Fibroblast of mammary gland (primary cell): ENCODE data around the gene EPB41L1.

ENCODE experiments used
- DNase-seq: peaks from one replicate; pipeline ENCODE4 v3.0.0-alpha.2; 2010; ENCODE audit warnings: low read depth
- H3K4me3 ChIP-seq: 2 replicates; pipeline ENCODE4 v1.5.1; 2011; ENCODE audit warnings: low read depth, mild to moderate bottlenecking, low read length, moderate library complexity; ENCODE audit not compliant: control insufficient read depth
- TF ChIP-seq, protein P1 (sequence below): conservative IDR thresholded peaks from 2 replicates; pipeline ENCODE4 v1.5.1; 2011; ENCODE audit warnings: low read depth, low read length, inconsistent platforms; ENCODE audit not compliant: control insufficient read depth, insufficient read depth

EPB41L1 gene

GRCh38 chr20:36225666-36226065, 71.1 kb downstream of the EPB41L1 start:
- no peak for DNase-seq
- H3K4me3 ChIP-seq: no peak overlapping the region
- TF ChIP-seq, protein P1, sequence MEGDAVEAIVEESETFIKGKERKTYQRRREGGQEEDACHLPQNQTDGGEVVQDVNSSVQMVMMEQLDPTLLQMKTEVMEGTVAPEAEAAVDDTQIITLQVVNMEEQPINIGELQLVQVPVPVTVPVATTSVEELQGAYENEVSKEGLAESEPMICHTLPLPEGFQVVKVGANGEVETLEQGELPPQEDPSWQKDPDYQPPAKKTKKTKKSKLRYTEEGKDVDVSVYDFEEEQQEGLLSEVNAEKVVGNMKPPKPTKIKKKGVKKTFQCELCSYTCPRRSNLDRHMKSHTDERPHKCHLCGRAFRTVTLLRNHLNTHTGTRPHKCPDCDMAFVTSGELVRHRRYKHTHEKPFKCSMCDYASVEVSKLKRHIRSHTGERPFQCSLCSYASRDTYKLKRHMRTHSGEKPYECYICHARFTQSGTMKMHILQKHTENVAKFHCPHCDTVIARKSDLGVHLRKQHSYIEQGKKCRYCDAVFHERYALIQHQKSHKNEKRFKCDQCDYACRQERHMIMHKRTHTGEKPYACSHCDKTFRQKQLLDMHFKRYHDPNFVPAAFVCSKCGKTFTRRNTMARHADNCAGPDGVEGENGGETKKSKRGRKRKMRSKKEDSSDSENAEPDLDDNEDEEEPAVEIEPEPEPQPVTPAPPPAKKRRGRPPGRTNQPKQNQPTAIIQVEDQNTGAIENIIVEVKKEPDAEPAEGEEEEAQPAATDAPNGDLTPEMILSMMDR: no peak

DNA sequence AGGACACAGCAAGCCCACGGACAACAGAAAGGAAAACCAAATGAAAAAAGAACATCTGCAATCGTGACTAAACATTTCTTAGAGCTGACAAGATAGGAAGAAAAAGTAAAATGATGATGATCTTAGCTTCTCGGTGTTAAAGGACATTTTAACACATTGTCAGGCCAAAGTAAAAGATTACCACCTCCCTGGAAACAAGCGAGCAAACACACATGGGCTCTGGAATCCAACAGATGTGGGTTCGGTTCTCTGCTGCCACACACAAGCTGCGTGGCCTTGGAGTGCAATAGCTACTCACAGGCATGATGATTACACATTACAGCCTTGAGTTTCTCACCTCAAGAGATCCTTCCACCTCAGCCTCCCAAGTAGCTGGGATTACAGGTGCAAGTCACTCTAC, 74.2 kb downstream of the EPB41L1 start:
- TF ChIP-seq, protein P1: no peak
- no peak for DNase-seq
- no peak overlapping the region for H3K4me3 ChIP-seq

DNA sequence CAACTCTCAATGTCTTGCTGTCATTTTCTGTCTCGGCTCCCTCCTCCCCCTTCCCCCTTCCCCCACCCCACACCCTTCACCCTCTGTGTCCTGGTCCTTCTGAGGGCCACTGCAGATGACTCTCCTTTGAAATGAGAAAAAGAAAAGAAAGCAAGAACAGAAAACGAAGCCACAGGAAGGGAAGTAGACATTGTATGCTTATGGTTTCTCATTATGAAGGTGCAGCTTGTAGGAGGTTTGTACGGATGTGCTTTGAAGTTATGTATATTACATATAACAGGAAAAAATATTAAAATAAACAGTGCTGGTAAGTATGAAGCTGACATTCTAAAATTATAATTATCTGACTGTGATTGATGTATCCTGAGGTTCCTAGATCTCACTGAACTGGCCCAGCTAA, 75.5 kb downstream of the EPB41L1 start:
- TF ChIP-seq, protein P1: no peak
- no peak for DNase-seq
- H3K4me3 ChIP-seq: no peak overlapping the region

DNA sequence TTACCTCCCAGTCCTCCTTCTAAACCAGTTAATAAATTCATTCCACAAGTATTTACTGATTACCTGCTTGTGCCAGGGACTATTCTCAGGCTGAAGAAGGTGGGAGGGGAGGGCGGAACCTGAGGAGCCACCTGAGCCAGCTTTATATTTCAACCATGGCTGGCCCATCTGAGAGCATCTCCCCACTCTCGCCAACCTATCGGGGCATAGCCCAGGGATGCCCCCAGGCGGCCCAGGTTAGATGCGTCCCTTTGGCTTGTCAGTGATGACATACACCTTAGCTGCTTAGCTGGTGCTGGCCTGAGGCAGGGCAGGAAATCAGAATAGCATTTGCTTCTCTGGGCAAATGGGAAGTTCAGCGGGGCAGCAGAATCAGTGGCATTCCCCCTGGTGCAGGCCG, 76.8 kb downstream of the EPB41L1 start:
- TF ChIP-seq, protein P1: no peak
- H3K4me3 ChIP-seq: no peak overlapping the region
- DNase-seq: no peak

DNA sequence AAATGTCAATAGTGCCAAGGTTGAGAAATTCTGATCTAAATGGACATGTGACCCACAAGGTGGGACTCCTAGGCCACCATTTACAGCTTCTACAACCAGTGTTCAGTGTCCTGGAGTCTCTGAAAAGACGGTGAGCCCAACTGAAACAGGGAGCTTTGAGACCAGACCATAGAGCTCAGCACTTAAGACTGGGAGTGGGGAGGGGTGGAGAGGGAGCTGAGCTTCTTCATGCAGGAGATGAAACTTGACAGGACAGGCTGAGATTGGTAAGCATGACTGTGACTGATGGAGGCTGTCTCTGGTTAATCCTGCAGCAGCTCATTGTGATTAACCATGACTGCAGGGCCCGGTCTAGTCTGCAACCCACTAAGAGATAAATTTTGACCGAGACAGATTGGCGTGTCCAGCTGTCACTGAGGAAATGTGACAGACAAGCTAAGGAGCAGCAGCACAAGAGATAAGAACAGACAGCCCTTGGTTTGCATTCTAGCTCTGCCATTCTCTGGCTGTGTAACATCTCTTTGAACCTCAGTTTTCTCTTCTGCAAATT, 80.3 kb downstream of the EPB41L1 start:
- H3K4me3 ChIP-seq: no peak overlapping the region
- TF ChIP-seq, protein P1: no peak
- DNase-seq: no peak

DNA sequence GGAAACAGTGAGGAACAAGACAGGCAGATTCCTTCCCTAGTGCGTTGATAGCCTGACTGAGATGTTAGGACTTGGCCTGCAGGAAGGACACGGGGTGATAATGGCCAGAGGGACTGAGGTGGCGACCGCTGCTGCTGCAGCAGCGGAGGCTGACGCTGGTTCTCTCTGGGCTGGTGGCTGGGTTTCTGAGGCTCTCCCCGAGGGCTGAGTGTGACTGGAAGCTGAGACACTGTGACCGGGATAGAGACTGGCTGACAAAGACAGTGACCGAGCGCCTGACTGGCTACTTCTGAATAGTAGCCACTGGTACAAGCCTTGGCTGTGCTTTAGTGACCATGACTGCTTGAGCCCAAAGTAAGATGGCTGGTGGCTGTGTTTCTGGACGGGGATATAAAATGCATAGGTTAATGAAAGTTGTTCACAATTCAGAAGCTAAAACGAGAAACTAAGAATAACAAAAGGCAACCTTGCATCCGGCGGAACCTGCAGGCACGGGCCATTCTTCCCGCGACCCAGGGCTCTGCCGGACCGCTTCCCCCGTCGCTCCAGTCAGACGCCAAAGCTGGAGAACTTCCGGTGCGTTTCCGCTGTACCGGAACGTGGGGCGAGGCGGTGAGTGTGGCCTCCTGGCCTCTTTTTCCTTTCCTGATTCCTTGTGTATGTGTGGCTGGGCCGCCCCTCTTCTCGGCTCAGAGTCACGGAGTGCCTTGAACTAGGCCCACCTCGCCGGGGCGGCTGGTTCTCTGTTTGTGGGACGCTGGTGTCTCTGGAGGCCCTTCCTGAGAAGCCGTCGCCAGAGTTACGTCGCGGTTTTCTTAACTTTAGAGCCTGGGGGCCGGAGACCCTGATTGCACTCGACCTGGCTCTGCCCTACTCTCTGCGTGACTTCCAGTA, 81.6 kb downstream of the EPB41L1 start, which contains the start of gene AAR2:
AAR2 (plus strand) TSS at position 587 of the 894 bp plus-strand sequence. CDS start 3,391 bp downstream, outside the sequence.
- peak; percentile 79 for DNase-seq
- TF ChIP-seq, protein P1: no peak
- peak within 1 kb of the TSS; percentile 95 for H3K4me3 ChIP-seq
